Caco-2 (cell line): ENCODE results near the gene TXLNB. TPM values are rescaled to one million over a fixed set of nuclear protein-coding genes. Genes with fewer than 3 reads are reported as not detected.

ENCODE experiments used
- BruUV-seq: library from RNA; stranded (reverse); fragments of 400-500 nt; replicated peaks from 2 replicates; lab custom pipeline; 2021; lab: Mats Ljungman, UMichigan
- CTCF ChIA-PET: fragments of 300-600 bp; sonication (Branson Sonifier 250); formaldehyde crosslinking; loops from one replicate; lab custom pipeline; 2022; ENCODE audit warnings: antibody characterized with exemption; lab: Charles Lee
- POLR2A ChIA-PET: fragments of 300-600 bp; sonication (Branson Sonifier 250); formaldehyde crosslinking; loops from one replicate; lab custom pipeline; 2022; ENCODE audit warnings: antibody characterized with exemption; lab: Charles Lee
- DNase-seq, 2 experiments: peaks; one replicate each; pipeline versions ENCODE4 v3.0.0 to v3.0.0-alpha.2; 2020 to 2022
- H3K27me3 ChIP-seq: replicated peaks from 2 replicates; pipeline ENCODE4 v1.6.0; 2011; ENCODE audit warnings: low read length; ENCODE audit not compliant: control insufficient read depth, insufficient read depth
- H3K36me3 ChIP-seq: 2 replicates; pipeline ENCODE4 v1.5.1; 2011; ENCODE audit warnings: low read length; ENCODE audit not compliant: control insufficient read depth, insufficient read depth
- H3K4me1 ChIP-seq: fragments of 250-450 bp; sonication (Bioruptor Pico); 2 replicates; pipeline ENCODE4 v1.5.1; 2020; ENCODE audit warnings: mild to moderate bottlenecking
- H3K4me3 ChIP-seq: 2 replicates; pipeline ENCODE4 v1.5.1; 2011; ENCODE audit warnings: low read depth, mild to moderate bottlenecking, control low read depth, low read length
- H3K9me3 ChIP-seq: fragments of 250-450 bp; sonication (Bioruptor Pico); 2 replicates; pipeline ENCODE4 v1.5.1; 2020; ENCODE audit warnings: mild to moderate bottlenecking, moderate library complexity
- H3K27ac Mint-ChIP-seq: one replicate; pipeline ENCODE4 v1.8.0; 2022; ENCODE audit warnings: mixed read lengths; ENCODE audit not compliant: unreplicated experiment
- H3K27me3 Mint-ChIP-seq: one replicate; pipeline ENCODE4 v1.8.0; 2022; ENCODE audit warnings: mixed read lengths; ENCODE audit not compliant: insufficient read depth, unreplicated experiment
- H3K36me3 Mint-ChIP-seq: one replicate; pipeline ENCODE4 v1.8.0; 2022; ENCODE audit warnings: mild to moderate bottlenecking, mixed read lengths; ENCODE audit not compliant: insufficient read depth, unreplicated experiment
- H3K4me1 Mint-ChIP-seq: one replicate; pipeline ENCODE4 v1.8.0; 2022; ENCODE audit warnings: low read depth, mixed read lengths; ENCODE audit not compliant: unreplicated experiment
- H3K4me3 Mint-ChIP-seq: one replicate; pipeline ENCODE4 v1.8.0; 2022; ENCODE audit warnings: mild to moderate bottlenecking, moderate library complexity, mixed read lengths; ENCODE audit not compliant: unreplicated experiment
- H3K9me3 Mint-ChIP-seq: one replicate; pipeline ENCODE4 v1.8.0; 2022; ENCODE audit warnings: mixed read lengths; ENCODE audit not compliant: unreplicated experiment
- CTCF ChIP-seq, 2 experiments: fragments of 200-600 bp in 1 of 2; IDR thresholded peaks; 1 replicate in 1 of 2; 2 replicates in 1 of 2; pipeline versions ENCODE4 v1.5.1 to v1.8.0; 2011 to 2022; ENCODE audit warnings: antibody characterized with exemption in 1 of 2, control low read depth in 1 of 2, inconsistent platforms in 1 of 2, low read depth in 1 of 2, low read length in 1 of 2, mild to moderate bottlenecking in 1 of 2, moderate library complexity in 1 of 2; ENCODE audit not compliant: insufficient read depth in 1 of 2, severe bottlenecking in 1 of 2, unreplicated experiment in 1 of 2
- intact Hi-C: fragments of 100-400 bp; cut with micrococcal nuclease; formaldehyde crosslinking; loops from one replicate; pipeline ENCODE4 v1.10.0; 2022; ENCODE audit not compliant: unreplicated experiment
- total RNA-seq: library from RNA; stranded (reverse); gene quantifications from 2 replicates; pipeline ENCODE4 v1.2.3, GENCODE V29; 2022

TXLNB gene
- total RNA-seq, 1 experiment from 2014 or later: not detected

GRCh38 chr6:139330306-139330705 lies 38.5 kb upstream of the TXLNB start:
- Histone ChIP-seq H3K4me1 (no peaks in the 10 kb centered on the region), H3K9me3 (no peaks in the 10 kb centered on the region), H3K36me3 (no peaks in the 10 kb centered on the region), H3K4me3 (no peak overlapping the region), H3K27me3 (no peaks in the 10 kb centered on the region)
- no peak overlapping the region for H3K27ac Mint-ChIP-seq
- no peaks in the 10 kb centered on the region for H3K36me3 Mint-ChIP-seq
- peaks cover 5% of the 10 kb centered on the region for H3K27me3 Mint-ChIP-seq
- BruUV-seq: no TSS peak
- POLR2A ChIA-PET: no interaction called here
- H3K4me1 Mint-ChIP-seq: no peaks in the 10 kb centered on the region
- no peak for DNase-seq
- H3K9me3 Mint-ChIP-seq: no peaks in the 10 kb centered on the region
- H3K4me3 Mint-ChIP-seq: no peak overlapping the region
- TF ChIP-seq CTCF (IDR thresholded peaks at IDR 0.05; ENCODE audit: insufficient read depth in 1 of 2, low read depth in 1 of 2, low read length in 1 of 2, severe bottlenecking in 1 of 2, unreplicated experiment in 1 of 2): no peak
- intact Hi-C loops: no loop called here
- CTCF ChIA-PET: no interaction called here

GRCh38 chr6:139329224-139329623 lies 37.4 kb upstream of the TXLNB start:
- no peak for TF ChIP-seq CTCF (IDR thresholded peaks at IDR 0.05; ENCODE audit: insufficient read depth in 1 of 2, low read depth in 1 of 2, low read length in 1 of 2, severe bottlenecking in 1 of 2, unreplicated experiment in 1 of 2)
- no peaks in the 10 kb centered on the region for H3K36me3 Mint-ChIP-seq
- no peak overlapping the region for H3K4me3 ChIP-seq
- no peak for DNase-seq
- no peaks in the 10 kb centered on the region for H3K9me3 Mint-ChIP-seq
- no TSS peak for BruUV-seq
- no peaks in the 10 kb centered on the region for H3K9me3 ChIP-seq
- no peaks in the 10 kb centered on the region for H3K4me1 ChIP-seq
- H3K4me3 Mint-ChIP-seq: no peak overlapping the region
- ChIA-PET POLR2A (no interaction called here), CTCF (no interaction called here)
- H3K27me3 Mint-ChIP-seq: no peaks in the 10 kb centered on the region
- intact Hi-C loops: no loop called here
- H3K27ac Mint-ChIP-seq: no peak overlapping the region
- no peaks in the 10 kb centered on the region for H3K27me3 ChIP-seq
- H3K4me1 Mint-ChIP-seq: no peaks in the 10 kb centered on the region
- no peaks in the 10 kb centered on the region for H3K36me3 ChIP-seq

DNA sequence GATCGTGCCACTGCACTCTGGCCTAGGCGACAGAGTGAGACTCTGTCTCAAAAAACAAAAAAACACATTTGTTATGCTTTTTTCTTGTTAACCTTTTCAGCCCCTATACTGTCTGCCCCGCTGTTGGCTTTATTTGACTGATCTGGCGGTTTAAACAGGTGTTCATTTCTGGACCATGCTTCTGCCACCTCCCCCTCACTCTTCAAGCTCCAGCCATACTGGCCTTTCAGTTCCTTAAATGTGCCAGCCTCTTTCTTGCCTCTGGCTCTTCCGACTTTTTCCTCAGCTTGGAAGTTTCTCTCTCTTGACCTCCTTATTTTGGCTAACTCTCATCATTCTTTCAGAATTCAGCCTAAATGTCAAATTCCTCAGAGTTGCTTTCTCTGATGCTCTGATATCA lies 35.2 kb upstream of the TXLNB start:
- Mint-ChIP-seq H3K4me3 (no peak overlapping the region), H3K27ac (no peak overlapping the region), H3K36me3 (no peaks in the 10 kb centered on the region), H3K27me3 (no peaks in the 10 kb centered on the region), H3K9me3 (peaks cover 6% of the 10 kb centered on the region), H3K4me1 (no peaks in the 10 kb centered on the region)
- Histone ChIP-seq H3K36me3 (no peaks in the 10 kb centered on the region), H3K9me3 (no peaks in the 10 kb centered on the region), H3K27me3 (no peaks in the 10 kb centered on the region), H3K4me1 (peaks cover 4% of the 10 kb centered on the region; the same call in 1 of the 2 replicates), H3K4me3 (no peak overlapping the region)
- no peak for TF ChIP-seq CTCF (IDR thresholded peaks at IDR 0.05; ENCODE audit: insufficient read depth in 1 of 2, low read depth in 1 of 2, low read length in 1 of 2, severe bottlenecking in 1 of 2, unreplicated experiment in 1 of 2)
- no TSS peak for BruUV-seq
- CTCF ChIA-PET: no interaction called here
- DNase-seq: no peak
- POLR2A ChIA-PET: no interaction called here
- intact Hi-C loops: no loop called here
